SK-N-DZ (cell line): Measurements from ENCODE around the gene TGFB2.

Experiments
- DNase-seq: peaks from one replicate; pipeline ENCODE4 v3.0.0-alpha.2; 2015; ENCODE audit warnings: low spot score
- small RNA-seq, 2 experiments: library from RNA; depleted of rRNA; stranded (forward); fragments of <200 nt; gene quantifications; one replicate each; pipeline ENCODE3, GENCODE V24; 2014

The TGFB2 gene

GRCh38 chr1:218485241-218485928 lies 140.2 kb downstream of the TGFB2 start:
- no peak for DNase-seq

GRCh38 chr1:218488531-218488930 lies 143.4 kb downstream of the TGFB2 start:
- DNase-seq: no peak

DNA sequence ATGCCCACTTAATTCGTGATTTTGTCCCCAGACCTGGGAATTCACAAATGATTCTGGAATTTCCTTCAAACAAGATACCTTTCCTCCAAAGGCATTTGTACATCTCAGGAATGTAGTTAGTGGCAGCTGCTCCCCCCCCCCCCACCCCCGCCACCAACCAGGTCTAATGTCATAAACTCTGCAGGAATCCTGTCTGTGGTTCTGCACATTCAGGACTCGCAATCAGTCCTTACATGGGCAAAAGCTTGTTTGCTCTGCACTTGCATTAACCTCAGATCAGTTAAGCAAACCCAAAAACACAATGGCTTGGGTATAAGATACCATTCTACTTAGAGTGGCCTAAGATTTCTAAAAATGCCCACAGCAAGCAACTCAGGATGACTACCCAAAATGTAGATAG lies 143.8 kb downstream of the TGFB2 start:
- no peak for DNase-seq

GRCh38 chr1:218490406-218490922 lies 145.3 kb downstream of the TGFB2 start:
- DNase-seq: no peak

DNA sequence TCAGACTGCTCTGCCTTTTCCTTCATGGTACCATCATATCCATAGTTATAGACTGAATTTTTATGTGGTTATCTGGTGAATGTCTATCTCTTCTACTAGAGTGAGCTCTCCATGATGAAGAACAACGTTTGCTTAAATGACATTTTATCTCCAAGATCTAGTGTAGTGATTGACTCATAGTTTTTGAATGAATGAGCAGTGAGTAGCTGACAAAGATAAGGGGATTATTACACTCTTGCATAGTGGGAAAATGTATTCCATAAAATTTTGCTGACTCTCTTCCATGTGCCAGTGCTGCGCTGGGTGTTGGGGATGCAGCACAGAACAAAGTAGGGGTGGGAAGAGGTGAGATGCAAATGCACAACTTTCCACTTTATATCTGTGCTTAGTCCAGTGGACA lies 147.7 kb downstream of the TGFB2 start:
- DNase-seq: no peak

DNA sequence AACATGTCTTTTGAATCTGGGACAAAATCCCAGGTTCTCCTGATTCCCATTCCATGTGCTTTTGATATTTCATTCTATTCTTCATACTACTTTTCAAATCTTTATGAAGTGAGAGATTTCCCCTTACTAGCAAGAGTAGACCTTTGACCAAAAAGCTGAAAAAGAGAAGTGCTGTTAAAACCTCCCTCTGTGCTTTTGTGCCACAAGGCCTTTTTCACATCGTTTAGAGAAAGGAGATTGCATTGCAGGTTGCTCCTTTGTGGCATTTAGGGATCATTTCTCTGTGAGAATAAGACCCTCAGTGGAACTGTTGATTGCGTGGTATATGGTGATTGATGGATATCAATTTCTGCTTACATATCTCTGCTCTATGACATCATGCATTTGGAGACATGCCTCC lies 148.8 kb downstream of the TGFB2 start:
- DNase-seq: no peak

Small RNA genes within 50 kb of the gene (small RNA-seq; reads per million reads assigned to genes)
- 0 reads per million in 2 experiments for gene AC096638.1
